ENCODE data around the gene SLC7A10.

SLC7A10 gene

GRCh38 chr19:33207903-33208302 is 17.7 kb downstream of the SLC7A10 start:
- Histone ChIP-seq H3K79me2 (ENCODE audit: low read length) (no peaks in the 10 kb centered on the region), H3K27ac (ENCODE audit: low read length) (no peak overlapping the region), H3K4me3 (ENCODE audit: low read length) (no peak overlapping the region), H4K20me1 (ENCODE audit: insufficient read depth, low read length) (no peaks in the 10 kb centered on the region), H3K4me1 (ENCODE audit: low read length) (no peaks in the 10 kb centered on the region), H2AFZ (ENCODE audit: low read depth, low read length) (no peak overlapping the region), H3K27me3 (ENCODE audit: low read depth, low read length) (no peaks in the 10 kb centered on the region), H3K4me2 (ENCODE audit: low read length) (no peak overlapping the region), H3K9me3 (ENCODE audit: insufficient read depth, low read length) (no peaks in the 10 kb centered on the region), H3K9ac (ENCODE audit: low read length) (no peak overlapping the region), H3K36me3 (replicated peaks; ENCODE audit: low read depth, low read length) (no peaks in the 10 kb centered on the region)
- TF ChIP-seq CTCF (IDR thresholded peaks at IDR 0.05; ENCODE audit: low read depth, low read length) (no peak), EZH2phosphoT487 (IDR thresholded peaks at IDR 0.05; ENCODE audit: low read depth) (no peak)

- Histone ChIP-seq H3K9me3 (ENCODE audit: insufficient read depth, low read length) (no peaks in the 10 kb centered on the region), H3K4me1 (ENCODE audit: low read length) (no peaks in the 10 kb centered on the region), H2AFZ (ENCODE audit: low read depth, low read length) (no peak overlapping the region), H3K36me3 (replicated peaks; ENCODE audit: low read depth, low read length) (no peaks in the 10 kb centered on the region), H3K27ac (ENCODE audit: low read length) (no peak overlapping the region), H3K4me3 (ENCODE audit: low read length) (no peak overlapping the region), H3K27me3 (ENCODE audit: low read depth, low read length) (no peaks in the 10 kb centered on the region), H4K20me1 (ENCODE audit: insufficient read depth, low read length) (no peaks in the 10 kb centered on the region), H3K9ac (ENCODE audit: low read length) (no peak overlapping the region), H3K79me2 (ENCODE audit: low read length) (no peaks in the 10 kb centered on the region), H3K4me2 (ENCODE audit: low read length) (no peak overlapping the region)
- TF ChIP-seq EZH2phosphoT487 (IDR thresholded peaks at IDR 0.05; ENCODE audit: low read depth) (no peak), CTCF (IDR thresholded peaks at IDR 0.05; ENCODE audit: low read depth, low read length) (no peak)
These were observed 18.5 kb downstream of the SLC7A10 start for GRCh38 chr19:33207040-33207620.

- H3K27ac ChIP-seq (ENCODE audit: low read length), result no peak overlapping the region
- H3K27me3 ChIP-seq (ENCODE audit: low read depth, low read length), result no peaks in the 10 kb centered on the region
- no peaks in the 10 kb centered on the region for H3K9me3 ChIP-seq (ENCODE audit: insufficient read depth, low read length)
- no peaks in the 10 kb centered on the region for H3K4me1 ChIP-seq (ENCODE audit: low read length)
- H4K20me1 ChIP-seq (ENCODE audit: insufficient read depth, low read length), result no peaks in the 10 kb centered on the region
- no peak overlapping the region for H3K4me3 ChIP-seq (ENCODE audit: low read length)
- H3K36me3 ChIP-seq (replicated peaks; ENCODE audit: low read depth, low read length), result no peaks in the 10 kb centered on the region
- TF ChIP-seq EZH2phosphoT487 (IDR thresholded peaks at IDR 0.05; ENCODE audit: low read depth) (no peak), CTCF (IDR thresholded peaks at IDR 0.05; ENCODE audit: low read depth, low read length) (no peak)
- H3K79me2 ChIP-seq (ENCODE audit: low read length), result no peaks in the 10 kb centered on the region
- no peak overlapping the region for H2AFZ ChIP-seq (ENCODE audit: low read depth, low read length)
- H3K9ac ChIP-seq (ENCODE audit: low read length), result no peak overlapping the region
- H3K4me2 ChIP-seq (ENCODE audit: low read length), result no peak overlapping the region
These were observed 19.2 kb downstream of the SLC7A10 start for GRCh38 chr19:33206261-33207039.

- no peak overlapping the region for H3K9ac ChIP-seq (ENCODE audit: low read length)
- no peaks in the 10 kb centered on the region for H4K20me1 ChIP-seq (ENCODE audit: insufficient read depth, low read length)
- no peaks in the 10 kb centered on the region for H3K9me3 ChIP-seq (ENCODE audit: insufficient read depth, low read length)
- H3K36me3 ChIP-seq (replicated peaks; ENCODE audit: low read depth, low read length), result no peaks in the 10 kb centered on the region
- no peak overlapping the region for H3K4me3 ChIP-seq (ENCODE audit: low read length)
- no peak overlapping the region for H3K4me2 ChIP-seq (ENCODE audit: low read length)
- H3K79me2 ChIP-seq (ENCODE audit: low read length), result no peaks in the 10 kb centered on the region
- H3K27ac ChIP-seq (ENCODE audit: low read length), result no peak overlapping the region
- H3K27me3 ChIP-seq (ENCODE audit: low read depth, low read length), result peaks cover under 1% of the 10 kb centered on the region; the same call in 1 of the 2 replicates
- TF ChIP-seq EZH2phosphoT487 (IDR thresholded peaks at IDR 0.05; ENCODE audit: low read depth) (no peak), CTCF (IDR thresholded peaks at IDR 0.05; ENCODE audit: low read depth, low read length) (no peak)
- H2AFZ ChIP-seq (ENCODE audit: low read depth, low read length), result no peak overlapping the region
- H3K4me1 ChIP-seq (ENCODE audit: low read length), result no peaks in the 10 kb centered on the region
These were observed 20.0 kb downstream of the SLC7A10 start for GRCh38 chr19:33205531-33206260.

All from OCI-LY3 (cell line).